SK-N-SH (cell line): ENCODE results near the gene PADI4. TPM values are rescaled to one million over a fixed set of nuclear protein-coding genes. Genes with fewer than 3 reads are reported as not detected.

ENCODE experiments used
- CTCF ChIA-PET: fragments of 300-600, 350-600 bp; formaldehyde crosslinking; extraction: SDS; loops from one replicate; lab custom pipeline; 2021; lab: Yijun Ruan, JAX
- POLR2A ChIA-PET: fragments of 350-600 bp; sonication (Branson Sonifier 250); formaldehyde crosslinking; extraction: SDS; loops from one replicate; lab custom pipeline; 2020; ENCODE audit warnings: antibody characterized with exemption, inconsistent platforms; lab: Yijun Ruan, JAX
- DNase-seq: peaks from one replicate; pipeline ENCODE4 v3.0.0; 2012
- H2AFZ ChIP-seq: fragments of 200-600 bp; sonication (generic); 2 replicates; pipeline ENCODE4 v1.8.1; 2016; ENCODE audit warnings: antibody characterized with exemption, mild to moderate bottlenecking, low read depth
- H3F3A ChIP-seq: fragments of 200-600 bp; sonication (generic); replicated peaks from 2 replicates; pipeline ENCODE3; 2016; ENCODE audit warnings: antibody characterized with exemption, mild to moderate bottlenecking; ENCODE audit not compliant: insufficient read depth
- H3K27ac ChIP-seq, 2 experiments: fragments of 200-500 bp in 1 of 2; fragments of 200-600 bp in 1 of 2; sonication (Bioruptor generic) in 1 of 2; sonication (generic), shearing (Covaris generic) in 1 of 2; 2 replicates each; pipeline versions ENCODE4 v1.5.1 to v1.6.1; 2014 to 2016; ENCODE audit warnings: low read depth in 2 of 2, inconsistent platforms in 1 of 2, low read length in 1 of 2, mild to moderate bottlenecking in 1 of 2, mixed read lengths in 1 of 2
- H3K27me3 ChIP-seq: fragments of 200-600 bp; sonication (generic), shearing (Covaris generic); 2 replicates; pipeline ENCODE4 v1.6.1; 2016; ENCODE audit warnings: mixed run types; ENCODE audit not compliant: insufficient read depth
- H3K36me3 ChIP-seq, 2 experiments: fragments of 200-500 bp in 1 of 2; fragments of 200-600 bp in 1 of 2; sonication (Bioruptor generic) in 1 of 2; sonication (generic) in 1 of 2; replicated peaks in 1 of 2; 2 replicates each; pipeline versions ENCODE3 to v1.5.1; 2014 to 2016; ENCODE audit warnings: low read length in 1 of 2, mild to moderate bottlenecking in 1 of 2; ENCODE audit not compliant: insufficient read depth in 2 of 2, control insufficient read depth in 1 of 2
- H3K4me1 ChIP-seq, 2 experiments: fragments of 200-500 bp in 1 of 2; fragments of 200-600 bp in 1 of 2; sonication (Bioruptor generic) in 1 of 2; sonication (generic), shearing (Covaris generic) in 1 of 2; 2 replicates each; pipeline versions ENCODE4 v1.5.1 to v1.6.1; 2014 to 2016; ENCODE audit warnings: low read depth in 1 of 2, low read length in 1 of 2, mixed run types in 1 of 2; ENCODE audit not compliant: insufficient read depth in 2 of 2, control insufficient read depth in 1 of 2
- H3K4me2 ChIP-seq: fragments of 200-600 bp; sonication (generic), shearing (Covaris generic); 2 replicates; pipeline ENCODE4 v1.6.1; 2017; ENCODE audit warnings: mixed run types
- H3K4me3 ChIP-seq, 2 experiments: fragments of 200-500 bp in 1 of 2; fragments of 200-600 bp in 1 of 2; sonication (Bioruptor generic) in 1 of 2; sonication (generic), shearing (Covaris generic) in 1 of 2; 2 replicates each; pipeline versions ENCODE4 v1.5.1 to v1.8.1; 2014 to 2016; ENCODE audit warnings: low read depth in 2 of 2, inconsistent platforms in 1 of 2, low read length in 1 of 2, mild to moderate bottlenecking in 1 of 2, mixed read lengths in 1 of 2, moderate library complexity in 1 of 2
- H3K79me2 ChIP-seq: fragments of 200-600 bp; sonication (generic); 2 replicates; pipeline ENCODE4 v1.8.1; 2017; ENCODE audit warnings: mild to moderate bottlenecking; ENCODE audit not compliant: insufficient read depth
- H3K9ac ChIP-seq: fragments of 200-600 bp; sonication (generic); 2 replicates; pipeline ENCODE4 v1.6.1; 2017; ENCODE audit warnings: mixed run types
- H3K9me2 ChIP-seq: fragments of 200-600 bp; sonication (generic); 2 replicates; pipeline ENCODE4 v1.6.1; 2017; ENCODE audit warnings: mixed run types
- H3K9me3 ChIP-seq: fragments of 200-600 bp; sonication (generic); 2 replicates; pipeline ENCODE4 v1.6.1; 2017; ENCODE audit warnings: mixed run types, mild to moderate bottlenecking, moderate library complexity
- H4K20me1 ChIP-seq: fragments of 200-600 bp; sonication (generic); 2 replicates; pipeline ENCODE4 v1.6.1; 2017; ENCODE audit warnings: mild to moderate bottlenecking, mixed run types; ENCODE audit not compliant: insufficient read depth
- EZH2phosphoT487 ChIP-seq: fragments of 200-600 bp; sonication (generic); IDR thresholded peaks from 2 replicates; pipeline ENCODE4 v1.6.1; 2017; ENCODE audit warnings: low read depth, mixed run types, mild to moderate bottlenecking, antibody characterized with exemption, moderate library complexity, borderline replicate concordance
- FOSL2 ChIP-seq: IDR thresholded peaks from 2 replicates; pipeline ENCODE4 v1.4.0; 2012; ENCODE audit warnings: low read depth, mild to moderate bottlenecking, moderate library complexity, borderline replicate concordance
- FOXM1 ChIP-seq: IDR thresholded peaks from 2 replicates; pipeline ENCODE4 v1.4.0; 2012; ENCODE audit warnings: low read depth, mild to moderate bottlenecking
- GABPA ChIP-seq: IDR thresholded peaks from 2 replicates; pipeline ENCODE4 v1.4.0; 2012; ENCODE audit warnings: low read depth, mild to moderate bottlenecking
- GATA2 ChIP-seq: sonication (generic); formaldehyde crosslinking; IDR thresholded peaks from 2 replicates; pipeline ENCODE4 v1.5.0; 2020; ENCODE audit warnings: mild to moderate bottlenecking, missing genetic modification reagents
- MEF2A ChIP-seq: IDR thresholded peaks from 2 replicates; pipeline ENCODE4 v1.4.0; 2012; ENCODE audit warnings: low read depth, borderline replicate concordance
- MXI1 ChIP-seq: IDR thresholded peaks from 2 replicates; pipeline ENCODE4 v1.6.1; 2012; ENCODE audit warnings: mild to moderate bottlenecking, low read depth, low read length, improper control_type of control experiment
- RAD21 ChIP-seq: IDR thresholded peaks from 2 replicates; pipeline ENCODE4 v1.6.1; 2012; ENCODE audit warnings: mild to moderate bottlenecking, low read length
- RXRA ChIP-seq: IDR thresholded peaks from 2 replicates; pipeline ENCODE4 v1.4.0; 2012; ENCODE audit warnings: low read depth, mild to moderate bottlenecking, borderline replicate concordance
- TAF1 ChIP-seq: IDR thresholded peaks from 2 replicates; pipeline ENCODE4 v1.6.1; 2012; ENCODE audit warnings: low read depth, mild to moderate bottlenecking, low read length, moderate library complexity, borderline replicate concordance
- TCF12 ChIP-seq: IDR thresholded peaks from 2 replicates; pipeline ENCODE4 v1.4.0; 2012
- YY1 ChIP-seq: IDR thresholded peaks from 2 replicates; pipeline ENCODE4 v1.4.0; 2012; ENCODE audit warnings: low read depth, mild to moderate bottlenecking
- WGBS: methylation state at CpG from one replicate; pipeline ENCODE4 v1.1.6; 2017; ENCODE audit warnings: low lambda C conversion rate; 5-methylcytosine and 5-hydroxymethylcytosine counted together
- polyA plus RNA-seq, 3 experiments: library from polyadenylated mRNA; depleted of rRNA; stranded (reverse); fragments of >200 nt; gene quantifications; 2 replicates each; pipeline ENCODE4 v1.2.3, GENCODE V29; 2012
- TF ChIP-seq, protein P1 (sequence below): fragments of 200-600 bp; sonication (generic); IDR thresholded peaks from 2 replicates; pipeline ENCODE4 v1.6.1; 2017; ENCODE audit warnings: antibody characterized with exemption, mild to moderate bottlenecking, moderate library complexity
- TF ChIP-seq, protein P2 (sequence below): IDR thresholded peaks from 2 replicates; pipeline ENCODE4 v1.4.0; 2012; ENCODE audit warnings: low read depth
- TF ChIP-seq, protein P3 (sequence below): fragments of 150-350 bp; IDR thresholded peaks from 2 replicates; pipeline ENCODE4 v1.6.1; 2017; ENCODE audit warnings: antibody characterized with exemption, low read length, low read depth, borderline replicate concordance

The PADI4 gene
- polyA plus RNA-seq, 1 of the 3 experiments (the other 2 are of a cell fraction), result not detected

DNA sequence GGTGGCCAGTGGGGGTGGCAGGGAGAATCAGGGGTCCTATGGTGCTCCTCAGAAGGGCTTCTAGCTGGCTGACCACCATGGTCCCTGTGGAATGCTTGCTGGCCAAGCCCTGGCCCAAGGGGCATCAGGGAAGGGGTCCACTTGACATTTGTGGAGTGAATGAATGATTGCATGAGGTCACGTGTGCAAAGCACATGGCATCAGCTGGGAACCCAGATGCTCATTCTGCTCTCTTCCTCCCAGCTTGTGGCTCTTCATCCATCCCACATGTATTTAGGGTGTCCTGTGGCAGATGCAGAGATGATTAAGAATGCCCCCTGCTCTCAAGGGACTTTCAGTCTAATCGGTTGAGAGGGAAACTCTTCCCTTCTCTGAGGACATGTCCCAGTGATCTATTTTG, 27.1 kb upstream of the PADI4 start:
- Histone ChIP-seq H3F3A (no peaks in the 10 kb centered on the region), H3K27ac (no peak overlapping the region), H2AFZ (no peak overlapping the region), H3K4me3 (no peak overlapping the region), H3K9me2 (no peaks in the 10 kb centered on the region), H3K79me2 (no peaks in the 10 kb centered on the region), H3K9me3 (no peaks in the 10 kb centered on the region), H4K20me1 (no peaks in the 10 kb centered on the region), H3K4me2 (no peak overlapping the region), H3K27me3 (peaks cover 11% of the 10 kb centered on the region; the same call in 1 of the 2 replicates), H3K9ac (no peak overlapping the region), H3K4me1 (peaks cover 0 to 4% of the 10 kb centered on the region in 2 experiments; a peak in 1 of 4 replicates), H3K36me3 (no peaks in the 10 kb centered on the region)
- TF ChIP-seq YY1, result no peak
- TF ChIP-seq FOSL2, result no peak
- no peak for TF ChIP-seq GABPA
- TF ChIP-seq TAF1, result no peak
- no peak for TF ChIP-seq GATA2 (CRISPR knock-in tag)
- TF ChIP-seq EZH2phosphoT487, result no peak
- TF ChIP-seq, protein P1, sequence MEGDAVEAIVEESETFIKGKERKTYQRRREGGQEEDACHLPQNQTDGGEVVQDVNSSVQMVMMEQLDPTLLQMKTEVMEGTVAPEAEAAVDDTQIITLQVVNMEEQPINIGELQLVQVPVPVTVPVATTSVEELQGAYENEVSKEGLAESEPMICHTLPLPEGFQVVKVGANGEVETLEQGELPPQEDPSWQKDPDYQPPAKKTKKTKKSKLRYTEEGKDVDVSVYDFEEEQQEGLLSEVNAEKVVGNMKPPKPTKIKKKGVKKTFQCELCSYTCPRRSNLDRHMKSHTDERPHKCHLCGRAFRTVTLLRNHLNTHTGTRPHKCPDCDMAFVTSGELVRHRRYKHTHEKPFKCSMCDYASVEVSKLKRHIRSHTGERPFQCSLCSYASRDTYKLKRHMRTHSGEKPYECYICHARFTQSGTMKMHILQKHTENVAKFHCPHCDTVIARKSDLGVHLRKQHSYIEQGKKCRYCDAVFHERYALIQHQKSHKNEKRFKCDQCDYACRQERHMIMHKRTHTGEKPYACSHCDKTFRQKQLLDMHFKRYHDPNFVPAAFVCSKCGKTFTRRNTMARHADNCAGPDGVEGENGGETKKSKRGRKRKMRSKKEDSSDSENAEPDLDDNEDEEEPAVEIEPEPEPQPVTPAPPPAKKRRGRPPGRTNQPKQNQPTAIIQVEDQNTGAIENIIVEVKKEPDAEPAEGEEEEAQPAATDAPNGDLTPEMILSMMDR, result no peak
- TF ChIP-seq RAD21, result no peak
- TF ChIP-seq TCF12, result no peak
- no peak for DNase-seq
- ChIA-PET POLR2A (no interaction called here), CTCF (interaction anchor here (2.7 to 3.3 kb wide), 2 partner anchors 55 to 155 kb away, joined by 7 to 9 read pairs; no protein-coding TSS in a partner anchor)
- 90% methylated on average over 2 of the region's 2 CpGs for WGBS

DNA sequence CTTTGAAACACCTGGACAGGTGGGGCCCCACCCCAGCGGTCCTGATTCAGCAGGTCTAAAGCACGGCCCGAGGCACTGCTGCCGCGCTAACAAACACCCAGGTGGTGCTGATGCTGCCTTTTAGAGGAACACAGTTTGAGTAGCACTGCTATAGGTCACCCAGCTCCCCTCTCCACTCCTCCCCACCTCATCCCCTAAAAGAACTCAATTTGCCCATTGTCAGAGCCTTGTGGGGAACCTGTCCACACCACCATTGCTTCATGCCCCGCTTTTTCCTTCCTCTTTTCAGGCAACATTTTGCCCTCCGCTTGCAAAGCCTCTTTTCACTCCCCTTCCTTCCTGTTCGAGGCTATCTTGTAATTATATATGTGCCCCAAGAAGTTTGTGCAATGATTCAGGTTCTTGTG, 26.2 kb upstream of the PADI4 start:
- peaks cover 0 to 1% of the 10 kb centered on the region in 2 experiments; a peak in 1 of 4 replicates for H3K4me1 ChIP-seq
- 56% methylated on average over 3 of the region's 8 CpGs for WGBS
- peaks cover 11% of the 10 kb centered on the region; the same call in 1 of the 2 replicates for H3K27me3 ChIP-seq
- no peaks in the 10 kb centered on the region for H3K79me2 ChIP-seq
- H3K27ac ChIP-seq, result no peak overlapping the region
- no peak for DNase-seq
- H2AFZ ChIP-seq, result no peak overlapping the region
- H3K9me2 ChIP-seq, result no peaks in the 10 kb centered on the region
- TF ChIP-seq MXI1 (no peak), FOXM1 (no peak)
- TF ChIP-seq, all 33 proteins: peak for 0
- CTCF ChIA-PET, result interaction anchor here (1.2 to 3.3 kb wide), 3 partner anchors 54 to 156 kb away, joined by 4 to 9 read pairs (median 7); no protein-coding TSS in a partner anchor
- Histone ChIP-seq H3F3A (no peaks in the 10 kb centered on the region), H3K4me3 (no peak overlapping the region), H4K20me1 (no peaks in the 10 kb centered on the region), H3K36me3 (no peaks in the 10 kb centered on the region), H3K9ac (no peak overlapping the region), H3K4me2 (no peak overlapping the region), H3K9me3 (no peaks in the 10 kb centered on the region)
- POLR2A ChIA-PET, result no interaction called here

DNA sequence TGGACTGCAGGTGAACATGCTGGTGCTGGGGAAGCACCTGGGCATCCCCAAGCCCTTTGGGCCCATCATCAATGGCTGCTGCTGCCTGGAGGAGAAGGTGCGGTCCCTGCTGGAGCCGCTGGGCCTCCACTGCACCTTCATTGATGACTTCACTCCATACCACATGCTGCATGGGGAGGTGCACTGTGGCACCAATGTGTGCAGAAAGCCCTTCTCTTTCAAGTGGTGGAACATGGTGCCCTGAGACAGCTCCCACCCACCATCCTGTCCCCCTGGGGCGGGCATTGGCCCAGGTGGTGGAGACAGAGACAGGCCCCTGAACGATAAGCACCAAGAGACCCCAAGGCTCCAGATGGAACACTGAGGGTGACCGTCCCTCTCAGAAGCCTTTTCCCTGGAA, 25.2 kb upstream of the PADI4 start:
- H3F3A ChIP-seq, result no peaks in the 10 kb centered on the region
- H3K9me2 ChIP-seq, result no peaks in the 10 kb centered on the region
- no peaks in the 10 kb centered on the region for H3K36me3 ChIP-seq
- no peaks in the 10 kb centered on the region for H3K9me3 ChIP-seq
- no peak overlapping the region for H3K4me3 ChIP-seq
- H3K4me2 ChIP-seq, result no peak overlapping the region
- ChIA-PET POLR2A (no interaction called here), CTCF (interaction anchor here (1.5 to 3.3 kb wide), 2 partner anchors 53 to 157 kb away, joined by 4 to 9 read pairs; no protein-coding TSS in a partner anchor)
- no peaks in the 10 kb centered on the region for H4K20me1 ChIP-seq
- no peaks in the 10 kb centered on the region for H3K79me2 ChIP-seq
- no peak overlapping the region for H3K27ac ChIP-seq
- DNase-seq, result no peak
- no peak overlapping the region for H2AFZ ChIP-seq
- WGBS, result no CpG with 5 or more reads among the region's 5 CpGs
- no peak overlapping the region for H3K9ac ChIP-seq
- TF ChIP-seq MEF2A (no peak), GATA2 (CRISPR knock-in tag) (no peak), RXRA (no peak), FOSL2 (no peak)
- TF ChIP-seq, protein P2, sequence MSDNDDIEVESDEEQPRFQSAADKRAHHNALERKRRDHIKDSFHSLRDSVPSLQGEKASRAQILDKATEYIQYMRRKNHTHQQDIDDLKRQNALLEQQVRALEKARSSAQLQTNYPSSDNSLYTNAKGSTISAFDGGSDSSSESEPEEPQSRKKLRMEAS, result no peak
- TF ChIP-seq, protein P3, sequence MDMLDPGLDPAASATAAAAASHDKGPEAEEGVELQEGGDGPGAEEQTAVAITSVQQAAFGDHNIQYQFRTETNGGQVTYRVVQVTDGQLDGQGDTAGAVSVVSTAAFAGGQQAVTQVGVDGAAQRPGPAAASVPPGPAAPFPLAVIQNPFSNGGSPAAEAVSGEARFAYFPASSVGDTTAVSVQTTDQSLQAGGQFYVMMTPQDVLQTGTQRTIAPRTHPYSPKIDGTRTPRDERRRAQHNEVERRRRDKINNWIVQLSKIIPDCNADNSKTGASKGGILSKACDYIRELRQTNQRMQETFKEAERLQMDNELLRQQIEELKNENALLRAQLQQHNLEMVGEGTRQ, result no peak
- TF ChIP-seq, protein P1, result no peak
- TF ChIP-seq, all 33 proteins: peak for 0
- H3K27me3 ChIP-seq, result peaks cover 11% of the 10 kb centered on the region; the same call in 1 of the 2 replicates
- H3K4me1 ChIP-seq, result no peaks in the 10 kb centered on the region; a peak in 1 of 4 replicates
